Neutrophil (primary cell): ENCODE measurements around the gene PLEKHG5.

Experiments
- H3K27ac ChIP-seq: fragments of 200-600 bp; sonication (generic); 2 replicates; pipeline ENCODE4 v1.5.1; 2016; ENCODE audit warnings: mild to moderate bottlenecking, moderate library complexity
- H3K27me3 ChIP-seq: fragments of 200-600 bp; sonication (generic); 2 replicates; pipeline ENCODE4 v1.6.0; 2016; ENCODE audit warnings: mild to moderate bottlenecking
- H3K36me3 ChIP-seq: fragments of 200-600 bp; sonication (generic); 2 replicates; pipeline ENCODE4 v1.5.1; 2017
- H3K4me1 ChIP-seq, 2 experiments: fragments of 200-600 bp in 1 of 2; sonication (generic) in 1 of 2; 1 replicate in 1 of 2; 2 replicates in 1 of 2; pipeline versions ENCODE4 v1.5.1 to v1.6.1; 2013 to 2016; ENCODE audit warnings: low read depth in 1 of 2, low read length in 1 of 2, mild to moderate bottlenecking in 1 of 2, moderate library complexity in 1 of 2; ENCODE audit not compliant: control insufficient read depth in 1 of 2, insufficient read depth in 1 of 2
- H3K4me3 ChIP-seq, 2 experiments: fragments of 200-600 bp in 1 of 2; sonication (generic) in 1 of 2; 1 replicate in 1 of 2; 2 replicates in 1 of 2; pipeline ENCODE4 v1.5.1; 2013 to 2016; ENCODE audit warnings: low read depth in 1 of 2, low read length in 1 of 2, mild to moderate bottlenecking in 1 of 2, moderate library complexity in 1 of 2
- H3K9me3 ChIP-seq: fragments of 200-600 bp; sonication (generic); 2 replicates; pipeline ENCODE4 v1.5.1; 2016
- TF ChIP-seq, protein P1 (sequence below): fragments of 200-600 bp; sonication (generic); IDR thresholded peaks from 2 replicates; pipeline ENCODE4 v1.5.1; 2016; ENCODE audit warnings: antibody characterized with exemption

PLEKHG5 gene

DNA sequence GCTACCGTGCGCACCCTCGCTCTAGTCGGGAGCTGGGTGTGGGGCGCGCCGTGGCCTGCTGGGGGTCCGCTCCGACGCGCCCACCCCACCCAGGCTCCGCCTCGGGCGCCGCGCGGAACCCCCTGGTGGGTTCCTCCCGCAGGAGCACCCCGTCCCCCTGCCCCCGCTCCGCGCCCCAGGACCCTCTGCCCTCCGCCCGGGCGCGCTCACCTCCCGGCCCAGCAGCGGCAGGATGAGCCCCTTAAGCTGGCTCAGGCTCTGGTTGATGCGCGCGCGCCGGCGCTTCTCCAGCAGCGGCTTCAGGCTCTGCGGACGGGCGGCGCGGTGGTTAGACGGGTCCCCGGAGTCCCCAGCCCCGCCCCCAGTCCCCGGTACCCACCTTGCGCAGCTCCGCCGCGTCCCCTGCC is 72.1 kb downstream of the PLEKHG5 start:
- Histone ChIP-seq H3K4me3 (no peak overlapping the region), H3K27ac (no peak overlapping the region), H3K4me1 (no peaks in the 10 kb centered on the region), H3K27me3 (peaks cover 100% of the 10 kb centered on the region), H3K36me3 (no peaks in the 10 kb centered on the region), H3K9me3 (no peaks in the 10 kb centered on the region)
- TF ChIP-seq, protein P1, sequence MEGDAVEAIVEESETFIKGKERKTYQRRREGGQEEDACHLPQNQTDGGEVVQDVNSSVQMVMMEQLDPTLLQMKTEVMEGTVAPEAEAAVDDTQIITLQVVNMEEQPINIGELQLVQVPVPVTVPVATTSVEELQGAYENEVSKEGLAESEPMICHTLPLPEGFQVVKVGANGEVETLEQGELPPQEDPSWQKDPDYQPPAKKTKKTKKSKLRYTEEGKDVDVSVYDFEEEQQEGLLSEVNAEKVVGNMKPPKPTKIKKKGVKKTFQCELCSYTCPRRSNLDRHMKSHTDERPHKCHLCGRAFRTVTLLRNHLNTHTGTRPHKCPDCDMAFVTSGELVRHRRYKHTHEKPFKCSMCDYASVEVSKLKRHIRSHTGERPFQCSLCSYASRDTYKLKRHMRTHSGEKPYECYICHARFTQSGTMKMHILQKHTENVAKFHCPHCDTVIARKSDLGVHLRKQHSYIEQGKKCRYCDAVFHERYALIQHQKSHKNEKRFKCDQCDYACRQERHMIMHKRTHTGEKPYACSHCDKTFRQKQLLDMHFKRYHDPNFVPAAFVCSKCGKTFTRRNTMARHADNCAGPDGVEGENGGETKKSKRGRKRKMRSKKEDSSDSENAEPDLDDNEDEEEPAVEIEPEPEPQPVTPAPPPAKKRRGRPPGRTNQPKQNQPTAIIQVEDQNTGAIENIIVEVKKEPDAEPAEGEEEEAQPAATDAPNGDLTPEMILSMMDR = no peak

DNA sequence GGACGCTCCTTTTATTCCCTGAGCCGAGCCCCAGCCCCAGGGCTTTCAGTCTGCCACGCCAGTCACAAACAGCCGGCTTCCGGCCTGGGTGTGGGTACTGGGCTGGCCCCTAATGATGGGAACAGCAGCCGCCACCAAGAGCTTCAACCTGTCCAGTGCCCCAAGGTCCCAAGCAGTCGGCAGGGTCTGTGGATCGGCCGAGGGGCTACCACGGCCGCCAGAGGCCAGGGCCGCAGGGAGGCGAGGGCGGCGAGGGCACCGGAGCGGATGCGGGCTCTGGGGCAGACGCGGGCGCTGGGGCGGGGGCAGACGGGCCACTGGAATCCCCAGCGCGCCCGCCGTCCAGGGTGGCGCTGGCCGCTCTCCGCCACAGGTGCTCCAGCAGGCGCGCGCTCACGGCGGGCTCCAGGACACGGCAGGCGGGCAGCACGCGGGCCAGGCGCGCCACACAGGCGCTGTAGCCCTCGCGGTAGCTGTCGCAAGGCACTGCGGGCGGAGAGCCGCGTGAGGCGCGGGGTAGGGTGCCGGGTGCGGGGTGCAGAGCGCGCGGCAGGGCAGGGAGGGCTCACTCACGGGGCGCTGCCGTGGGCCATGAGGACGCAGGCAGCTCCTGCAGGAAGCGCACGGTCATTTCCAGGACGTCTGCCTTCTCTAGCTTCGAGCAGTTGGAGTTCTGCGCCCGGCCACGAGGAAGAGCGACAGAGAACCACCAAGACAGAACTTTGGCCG is 72.6 kb downstream of the PLEKHG5 start:
- Histone ChIP-seq H3K27ac (no peak overlapping the region), H3K36me3 (no peaks in the 10 kb centered on the region), H3K4me1 (no peaks in the 10 kb centered on the region), H3K9me3 (no peaks in the 10 kb centered on the region), H3K27me3 (peaks cover 100% of the 10 kb centered on the region), H3K4me3 (no peak overlapping the region)
- TF ChIP-seq, protein P1 = no peak

DNA sequence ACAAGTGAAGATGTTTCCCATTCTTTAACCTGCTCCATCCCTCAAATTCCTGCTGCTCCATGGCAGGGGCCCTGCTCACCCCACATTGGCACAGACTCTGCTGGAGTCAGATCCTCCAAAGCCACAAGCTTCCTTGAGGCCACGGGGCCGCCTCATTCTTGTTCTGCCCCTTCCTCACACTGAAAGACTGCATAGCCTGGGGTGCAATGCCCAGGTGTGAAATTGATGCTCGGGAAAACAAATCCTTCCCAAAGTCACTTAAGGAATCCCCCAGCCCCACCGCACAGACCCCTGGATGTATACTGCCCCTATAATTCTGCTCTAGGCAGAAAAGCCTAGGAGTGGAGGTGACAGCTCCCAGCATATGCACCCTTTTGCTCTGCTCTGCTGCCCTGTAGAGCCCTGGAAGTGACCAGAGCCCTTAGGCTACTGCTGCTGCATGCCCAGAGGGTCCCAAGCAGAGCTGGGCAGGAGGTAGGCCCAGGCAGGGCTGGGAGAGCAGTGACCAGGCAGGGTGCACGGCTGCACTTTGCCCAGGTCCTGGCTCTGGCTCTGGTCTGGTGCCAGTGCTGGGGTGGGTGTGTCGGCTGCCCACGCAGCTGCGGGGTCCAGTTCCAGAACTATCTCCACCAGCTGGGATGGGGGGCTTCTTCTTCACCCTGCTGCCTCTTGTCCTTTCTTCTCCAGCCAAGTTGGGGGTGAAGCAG is 73.4 kb downstream of the PLEKHG5 start:
- Histone ChIP-seq H3K27ac (no peak overlapping the region), H3K4me3 (no peak overlapping the region), H3K27me3 (peaks cover 100% of the 10 kb centered on the region), H3K4me1 (no peaks in the 10 kb centered on the region), H3K9me3 (no peaks in the 10 kb centered on the region), H3K36me3 (no peaks in the 10 kb centered on the region)
- TF ChIP-seq, protein P1 = no peak
